Choroid plexus epithelial cell (primary cell): Measurements from ENCODE around the gene ADAD2.

ENCODE experiments used
- DNase-seq: peaks from one replicate; pipeline ENCODE4 v3.0.0-alpha.2; 2010; ENCODE audit warnings: low read depth
- H3K4me3 ChIP-seq: 2 replicates; pipeline ENCODE4 v1.5.1; 2011; ENCODE audit warnings: low read depth, mild to moderate bottlenecking, control low read depth, low read length, moderate library complexity
- TF ChIP-seq, protein P1 (sequence below): conservative IDR thresholded peaks from 2 replicates; pipeline ENCODE4 v1.5.1; 2011; ENCODE audit warnings: low read depth, mild to moderate bottlenecking, control low read depth, inconsistent platforms, low read length, moderate library complexity

Gene ADAD2

GRCh38 chr16:84232969-84233368 is 42.0 kb downstream of the ADAD2 start:
- H3K4me3 ChIP-seq, result no peak overlapping the region
- TF ChIP-seq, protein P1, sequence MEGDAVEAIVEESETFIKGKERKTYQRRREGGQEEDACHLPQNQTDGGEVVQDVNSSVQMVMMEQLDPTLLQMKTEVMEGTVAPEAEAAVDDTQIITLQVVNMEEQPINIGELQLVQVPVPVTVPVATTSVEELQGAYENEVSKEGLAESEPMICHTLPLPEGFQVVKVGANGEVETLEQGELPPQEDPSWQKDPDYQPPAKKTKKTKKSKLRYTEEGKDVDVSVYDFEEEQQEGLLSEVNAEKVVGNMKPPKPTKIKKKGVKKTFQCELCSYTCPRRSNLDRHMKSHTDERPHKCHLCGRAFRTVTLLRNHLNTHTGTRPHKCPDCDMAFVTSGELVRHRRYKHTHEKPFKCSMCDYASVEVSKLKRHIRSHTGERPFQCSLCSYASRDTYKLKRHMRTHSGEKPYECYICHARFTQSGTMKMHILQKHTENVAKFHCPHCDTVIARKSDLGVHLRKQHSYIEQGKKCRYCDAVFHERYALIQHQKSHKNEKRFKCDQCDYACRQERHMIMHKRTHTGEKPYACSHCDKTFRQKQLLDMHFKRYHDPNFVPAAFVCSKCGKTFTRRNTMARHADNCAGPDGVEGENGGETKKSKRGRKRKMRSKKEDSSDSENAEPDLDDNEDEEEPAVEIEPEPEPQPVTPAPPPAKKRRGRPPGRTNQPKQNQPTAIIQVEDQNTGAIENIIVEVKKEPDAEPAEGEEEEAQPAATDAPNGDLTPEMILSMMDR, result no peak
- no peak for DNase-seq

GRCh38 chr16:84233748-84234147 is 42.8 kb downstream of the ADAD2 start:
- DNase-seq, result no peak
- TF ChIP-seq, protein P1, result no peak
- no peak overlapping the region for H3K4me3 ChIP-seq

GRCh38 chr16:84234321-84235241 is 43.6 kb downstream of the ADAD2 start:
- no peak overlapping the region for H3K4me3 ChIP-seq
- TF ChIP-seq, protein P1, result no peak
- no peak for DNase-seq

DNA sequence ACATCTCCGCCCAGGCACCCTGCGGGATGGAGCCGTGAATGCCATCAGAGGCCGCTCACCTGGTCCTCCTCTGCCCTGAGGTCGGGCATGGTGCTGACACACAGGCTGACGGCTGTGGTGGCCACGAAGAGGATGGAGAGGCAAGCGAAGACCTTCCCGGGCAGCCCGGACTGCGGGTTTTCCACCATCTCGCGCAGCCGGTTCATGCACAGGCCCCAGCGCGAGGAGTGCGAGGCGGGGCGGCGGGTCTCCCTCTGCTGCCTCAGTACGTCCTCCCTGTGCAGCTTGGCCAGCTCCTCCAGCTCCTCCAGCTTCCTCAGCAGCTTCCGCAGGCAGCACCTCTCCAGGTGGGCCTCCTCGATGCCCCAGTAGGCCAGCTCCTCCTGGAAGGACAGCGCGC is 45.7 kb downstream of the ADAD2 start:
- TF ChIP-seq, protein P1, result no peak
- DNase-seq, result no peak
- no peak overlapping the region for H3K4me3 ChIP-seq

- TF ChIP-seq, protein P1, result no peak
- DNase-seq, result no peak
- H3K4me3 ChIP-seq, result no peak overlapping the region
Measured at GRCh38 chr16:84237994-84238750, 47.2 kb downstream of the ADAD2 start.

DNA sequence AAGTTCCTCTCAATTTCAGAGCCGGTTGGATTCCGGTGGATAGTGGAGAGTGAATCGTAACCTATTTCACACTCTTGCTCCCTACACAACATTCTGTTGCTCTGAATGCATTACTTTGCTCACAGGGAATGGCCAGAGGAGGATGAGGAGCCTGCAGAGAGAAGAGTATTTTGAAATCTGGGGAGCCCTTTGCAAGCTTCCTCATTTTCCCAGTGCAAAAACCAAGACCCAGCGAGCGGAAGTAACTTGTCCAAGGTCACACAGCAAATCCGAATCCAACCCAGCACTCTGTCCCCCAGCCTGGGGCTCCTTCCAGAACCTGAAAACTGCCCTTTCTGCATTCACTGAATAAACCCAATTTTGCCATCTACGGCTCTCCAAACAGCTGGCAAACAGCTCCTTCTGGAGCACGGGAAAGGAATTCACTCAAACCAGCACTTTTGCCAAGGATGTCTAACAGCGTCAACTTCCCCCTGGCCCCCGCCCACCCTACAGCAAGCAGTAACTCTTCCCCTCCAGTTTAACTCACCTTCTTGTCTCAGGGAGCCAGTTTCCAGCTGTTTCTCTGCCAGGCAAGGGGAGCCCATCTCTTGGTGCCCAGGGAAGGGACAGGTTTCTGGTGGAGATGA is 48.3 kb downstream of the ADAD2 start:
- no peak for DNase-seq
- no peak overlapping the region for H3K4me3 ChIP-seq
- TF ChIP-seq, protein P1, result peak; percentile 13
